OCI-LY7 (cell line): ENCODE data around the gene ZDHHC8. TPM values are rescaled to one million over a fixed set of nuclear protein-coding genes. Genes with fewer than 3 reads are reported as not detected.

Experiments
- BruUV-seq: library from RNA; stranded (reverse); fragments of 400-500 nt; replicated peaks from 2 replicates; lab custom pipeline; 2021; lab: Mats Ljungman, UMichigan
- CTCF ChIA-PET: fragments of 300-600 bp; sonication (Branson Sonifier 250); formaldehyde crosslinking; loops from one replicate; lab custom pipeline; 2022; ENCODE audit warnings: antibody characterized with exemption; ENCODE audit not compliant: unreplicated experiment; lab: Charles Lee
- POLR2A ChIA-PET: fragments of 300-600 bp; sonication (Branson Sonifier 250); formaldehyde crosslinking; loops from one replicate; lab custom pipeline; 2022; ENCODE audit warnings: antibody characterized with exemption; lab: Charles Lee
- DNase-seq: peaks from one replicate; pipeline ENCODE4 v3.0.0-alpha.2; 2015; ENCODE audit warnings: low spot score
- H2AFZ ChIP-seq: fragments of 200-600 bp; sonication (generic), shearing (Covaris generic); 2 replicates; pipeline ENCODE4 v1.6.1; 2014; ENCODE audit warnings: mild to moderate bottlenecking, antibody characterized with exemption, low read length, moderate library complexity
- H3K27ac ChIP-seq: fragments of 200-600 bp; sonication (generic); 2 replicates; pipeline ENCODE4 v1.5.1; 2014; ENCODE audit warnings: mixed run types, low read depth, mild to moderate bottlenecking, moderate library complexity, low read length, inconsistent platforms; ENCODE audit not compliant: poor library complexity, severe bottlenecking
- H3K36me3 ChIP-seq: fragments of 200-600 bp; sonication (generic); 2 replicates; pipeline ENCODE4 v1.6.1; 2014; ENCODE audit warnings: mild to moderate bottlenecking, antibody characterized with exemption, low read length, moderate library complexity, mixed read lengths; ENCODE audit not compliant: insufficient read depth
- H3K4me1 ChIP-seq: fragments of 200-600 bp; sonication (generic); 2 replicates; pipeline ENCODE4 v1.5.1; 2014; ENCODE audit warnings: mild to moderate bottlenecking, low read length; ENCODE audit not compliant: insufficient read depth, poor library complexity, severe bottlenecking
- H3K4me2 ChIP-seq: fragments of 200-600 bp; sonication (generic); 2 replicates; pipeline ENCODE4 v1.6.1; 2014; ENCODE audit warnings: mild to moderate bottlenecking, low read length
- H3K4me3 ChIP-seq: fragments of 200-600 bp; sonication (generic); 2 replicates; pipeline ENCODE4 v1.5.1; 2014; ENCODE audit warnings: mild to moderate bottlenecking, low read depth, low read length; ENCODE audit not compliant: poor library complexity, severe bottlenecking
- H3K79me2 ChIP-seq: fragments of 200-600 bp; sonication (generic); 2 replicates; pipeline ENCODE4 v1.6.1; 2016; ENCODE audit warnings: low read depth, mild to moderate bottlenecking, low read length, moderate library complexity, mixed read lengths; ENCODE audit not compliant: insufficient read depth
- H3K9me2 ChIP-seq: fragments of 200-600 bp; sonication (generic); 2 replicates; pipeline ENCODE4 v1.6.1; 2016; ENCODE audit warnings: mild to moderate bottlenecking, low read length, mixed read lengths; ENCODE audit not compliant: insufficient read depth
- H3K9me3 ChIP-seq: fragments of 200-600 bp; sonication (generic); 2 replicates; pipeline ENCODE4 v1.6.1; 2014; ENCODE audit warnings: mild to moderate bottlenecking, mixed run types, low read length, mixed read lengths
- H4K20me1 ChIP-seq: fragments of 200-600 bp; sonication (generic); 2 replicates; pipeline ENCODE4 v1.6.1; 2014; ENCODE audit warnings: mild to moderate bottlenecking, antibody characterized with exemption, low read length, moderate library complexity, mixed read lengths; ENCODE audit not compliant: insufficient read depth
- EZH2phosphoT487 ChIP-seq: fragments of 200-600 bp; sonication (generic); IDR thresholded peaks from 2 replicates; pipeline ENCODE4 v1.6.1; 2018; ENCODE audit warnings: low read depth, borderline replicate concordance, mild to moderate bottlenecking, mixed run types, antibody characterized with exemption, low read length, moderate library complexity, mixed read lengths
- intact Hi-C: fragments of 100-400 bp; cut with micrococcal nuclease; formaldehyde crosslinking; loops from one replicate; pipeline ENCODE4 v1.10.0; 2022; ENCODE audit not compliant: unreplicated experiment
- total RNA-seq, 2 experiments: library from RNA; depleted of rRNA in 1 of 2; stranded (reverse); fragments of >200 nt in 1 of 2; shearing (Covaris generic) in 1 of 2; gene quantifications; 2 replicates each; pipeline ENCODE4 v1.2.3, GENCODE V29; 2014 to 2022
- TF ChIP-seq, protein P1 (sequence below): fragments of 200-600 bp; sonication (generic); conservative IDR thresholded peaks from 2 replicates; pipeline ENCODE4 v1.5.1; 2014; ENCODE audit warnings: mild to moderate bottlenecking, antibody characterized with exemption, low read length, moderate library complexity, mixed read lengths

ZDHHC8 gene
- total RNA-seq, 2 experiments from 2014 or later = 2.3 to 16.7 TPM

- no peak for TF ChIP-seq EZH2phosphoT487
- TF ChIP-seq, protein P1, sequence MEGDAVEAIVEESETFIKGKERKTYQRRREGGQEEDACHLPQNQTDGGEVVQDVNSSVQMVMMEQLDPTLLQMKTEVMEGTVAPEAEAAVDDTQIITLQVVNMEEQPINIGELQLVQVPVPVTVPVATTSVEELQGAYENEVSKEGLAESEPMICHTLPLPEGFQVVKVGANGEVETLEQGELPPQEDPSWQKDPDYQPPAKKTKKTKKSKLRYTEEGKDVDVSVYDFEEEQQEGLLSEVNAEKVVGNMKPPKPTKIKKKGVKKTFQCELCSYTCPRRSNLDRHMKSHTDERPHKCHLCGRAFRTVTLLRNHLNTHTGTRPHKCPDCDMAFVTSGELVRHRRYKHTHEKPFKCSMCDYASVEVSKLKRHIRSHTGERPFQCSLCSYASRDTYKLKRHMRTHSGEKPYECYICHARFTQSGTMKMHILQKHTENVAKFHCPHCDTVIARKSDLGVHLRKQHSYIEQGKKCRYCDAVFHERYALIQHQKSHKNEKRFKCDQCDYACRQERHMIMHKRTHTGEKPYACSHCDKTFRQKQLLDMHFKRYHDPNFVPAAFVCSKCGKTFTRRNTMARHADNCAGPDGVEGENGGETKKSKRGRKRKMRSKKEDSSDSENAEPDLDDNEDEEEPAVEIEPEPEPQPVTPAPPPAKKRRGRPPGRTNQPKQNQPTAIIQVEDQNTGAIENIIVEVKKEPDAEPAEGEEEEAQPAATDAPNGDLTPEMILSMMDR = no peak
- DNase-seq = no peak
- H4K20me1 ChIP-seq = no peaks in the 10 kb centered on the region
- no peaks in the 10 kb centered on the region for H3K79me2 ChIP-seq
- H3K4me2 ChIP-seq = no peak overlapping the region
- ChIA-PET CTCF (interaction anchor here (0.6 kb wide), 1 partner anchor 128 kb away, joined by 3 read pairs; no protein-coding TSS in a partner anchor), POLR2A (no interaction called here)
- H3K4me3 ChIP-seq = no peak overlapping the region
- BruUV-seq = no TSS peak
- H3K9me3 ChIP-seq = no peaks in the 10 kb centered on the region
- no peaks in the 10 kb centered on the region for H3K4me1 ChIP-seq
- H2AFZ ChIP-seq = no peak overlapping the region
- H3K27ac ChIP-seq = no peak overlapping the region
- no peaks in the 10 kb centered on the region for H3K9me2 ChIP-seq
- H3K36me3 ChIP-seq = no peaks in the 10 kb centered on the region
- intact Hi-C loops = no loop called here
These were observed 40.6 kb downstream of the ZDHHC8 start for GRCh38 chr22:20172141-20172613.

DNA sequence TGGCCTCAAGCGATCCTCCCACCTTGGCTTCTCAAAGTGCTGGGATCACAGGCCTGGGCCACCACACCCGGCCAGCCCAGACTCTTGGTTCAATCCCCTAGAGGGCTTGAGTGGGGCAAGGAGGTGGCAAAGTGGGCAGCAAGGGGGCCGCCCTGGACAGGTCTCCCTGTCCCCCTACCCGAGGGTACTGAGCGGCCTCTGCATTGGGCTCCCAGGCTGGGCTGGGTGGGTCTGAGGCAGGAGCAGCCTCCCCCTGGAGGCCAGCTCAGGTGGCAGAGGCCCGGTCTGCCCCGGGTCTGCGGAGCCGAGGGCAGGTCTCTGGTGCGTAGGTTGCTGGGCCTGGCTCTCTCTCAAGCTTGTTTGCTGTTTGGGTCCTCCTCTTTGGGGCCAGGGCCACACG lies 41.6 kb downstream of the ZDHHC8 start:
- ChIA-PET POLR2A (no interaction called here), CTCF (no interaction called here)
- Histone ChIP-seq H3K27ac (no peak overlapping the region), H3K9me2 (no peaks in the 10 kb centered on the region), H3K36me3 (no peaks in the 10 kb centered on the region), H3K9me3 (no peaks in the 10 kb centered on the region), H2AFZ (no peak overlapping the region), H3K4me2 (no peak overlapping the region), H3K79me2 (no peaks in the 10 kb centered on the region), H3K4me1 (no peaks in the 10 kb centered on the region), H3K4me3 (no peak overlapping the region), H4K20me1 (no peaks in the 10 kb centered on the region)
- no TSS peak for BruUV-seq
- TF ChIP-seq, protein P1 = no peak
- TF ChIP-seq EZH2phosphoT487 = no peak
- no peak for DNase-seq
- intact Hi-C loops = no loop called here

- intact Hi-C loops = no loop called here
- TF ChIP-seq, protein P1 = no peak
- no peak for TF ChIP-seq EZH2phosphoT487
- Histone ChIP-seq H3K9me3 (no peaks in the 10 kb centered on the region), H3K4me3 (no peak overlapping the region), H3K4me1 (no peaks in the 10 kb centered on the region), H3K27ac (no peak overlapping the region), H4K20me1 (no peaks in the 10 kb centered on the region), H3K9me2 (no peaks in the 10 kb centered on the region), H3K4me2 (no peak overlapping the region), H3K36me3 (no peaks in the 10 kb centered on the region), H3K79me2 (no peaks in the 10 kb centered on the region), H2AFZ (no peak overlapping the region)
- DNase-seq = no peak
- CTCF ChIA-PET = no interaction called here
- POLR2A ChIA-PET = no interaction called here
- no TSS peak for BruUV-seq
These were observed 42.2 kb downstream of the ZDHHC8 start for GRCh38 chr22:20173772-20174171.
